KBM-7 (cell line): ENCODE results near the gene CREBBP.
A peak's percentile ranks its signal among the peaks of the same experiment; 100 is the strongest.
"Not testable (repeated sequence)": the region's sequence is repeated elsewhere in the genome, so short reads cannot be mapped to it uniquely, and the experiment has no call there.

Source experiments
- DNase-seq: peaks from one replicate; pipeline ENCODE4 v3.0.0-alpha.2; 2015
- in situ Hi-C: fragments of 300-500 bp; cut with MboI; formaldehyde crosslinking; loops from 2 replicates; pipeline ENCODE4 v1.14.3; 2020; ENCODE audit warnings: low sequenced_read_pairs, low pct_unique_long_range_greater_than_20kb, mixed read lengths

Gene CREBBP

GRCh38 chr16:3880623-3881498, at the start of gene CREBBP:
Gene CREBBP, minus strand, starts transcription at chr16:3880713. Its CDS starts 797 bp downstream, at chr16:3879916.
- in situ Hi-C loops: no loop called here
- peak; percentile 69 for DNase-seq

GRCh38 chr16:3927147-3927546, 46.6 kb upstream of the CREBBP start:
- in situ Hi-C loops, DNase-seq: not testable (repeated sequence)

- in situ Hi-C loops: no loop called here
- DNase-seq: no peak
Measured at GRCh38 chr16:3924763-3925162, 44.2 kb upstream of the CREBBP start.

- no peak for DNase-seq
- in situ Hi-C loops: no loop called here
Measured at GRCh38 chr16:3922241-3922640, 41.7 kb upstream of the CREBBP start.

GRCh38 chr16:3920206-3920605, 39.7 kb upstream of the CREBBP start:
- in situ Hi-C loops: no loop called here
- no peak for DNase-seq

- no peak for DNase-seq
- in situ Hi-C loops: no loop called here
Measured at GRCh38 chr16:3919413-3919812, 38.9 kb upstream of the CREBBP start.

- DNase-seq: no peak
- in situ Hi-C loops: no loop called here
Measured at GRCh38 chr16:3915426-3916260, 35.1 kb upstream of the CREBBP start.

GRCh38 chr16:3912897-3913296, 32.4 kb upstream of the CREBBP start:
- in situ Hi-C loops: no loop called here
- DNase-seq: no peak

- in situ Hi-C loops: no loop called here
- DNase-seq: no peak
Measured at GRCh38 chr16:3912373-3912772, 31.9 kb upstream of the CREBBP start.

GRCh38 chr16:3911741-3912140, 31.2 kb upstream of the CREBBP start:
- in situ Hi-C loops, DNase-seq: not testable (repeated sequence)

GRCh38 chr16:3909791-3910583, 29.5 kb upstream of the CREBBP start:
- no peak for DNase-seq
- in situ Hi-C loops: no loop called here

GRCh38 chr16:3908951-3909437, 28.5 kb upstream of the CREBBP start:
- in situ Hi-C loops: no loop called here
- DNase-seq: no peak

GRCh38 chr16:3907586-3907985, 27.1 kb upstream of the CREBBP start:
- in situ Hi-C loops: no loop called here
- no peak for DNase-seq

GRCh38 chr16:3906363-3906762, 25.9 kb upstream of the CREBBP start:
- in situ Hi-C loops: no loop called here
- DNase-seq: no peak

- in situ Hi-C loops: no loop called here
- DNase-seq: no peak
Measured at GRCh38 chr16:3904875-3905274, 24.4 kb upstream of the CREBBP start.

GRCh38 chr16:3890091-3890490, 9.6 kb upstream of the CREBBP start:
- in situ Hi-C loops: no loop called here
- DNase-seq: no peak

GRCh38 chr16:3889059-3889458, 8.5 kb upstream of the CREBBP start:
- in situ Hi-C loops: no loop called here
- no peak for DNase-seq

GRCh38 chr16:3885999-3886398, 5.5 kb upstream of the CREBBP start:
- DNase-seq, in situ Hi-C loops: not testable (repeated sequence)

- DNase-seq: no peak
- in situ Hi-C loops: no loop called here
Measured at GRCh38 chr16:3884398-3884797, 3.9 kb upstream of the CREBBP start.
